GM12872 (cell line): ENCODE measurements around the gene NELFB.

Source experiments
- CTCF ChIP-seq: IDR thresholded peaks from 3 replicates; pipeline ENCODE4 v1.5.1; 2011; ENCODE audit warnings: low read depth, mild to moderate bottlenecking, low read length, moderate library complexity; ENCODE audit not compliant: insufficient read depth

NELFB gene

GRCh38 chr9:137245450-137246421, 9.4 kb upstream of the NELFB start:
- no peak for TF ChIP-seq CTCF

- no peak for TF ChIP-seq CTCF
Observed at GRCh38 chr9:137247135-137247915, 7.8 kb upstream of the NELFB start.

GRCh38 chr9:137247916-137248175, 7.3 kb upstream of the NELFB start:
- TF ChIP-seq CTCF, result no peak

- TF ChIP-seq CTCF, result no peak
Observed at GRCh38 chr9:137250329-137251193, 4.6 kb upstream of the NELFB start.

- no peak for TF ChIP-seq CTCF
Observed at GRCh38 chr9:137251194-137251461, 4.0 kb upstream of the NELFB start, which contains the start of gene STPG3. Gene STPG3, plus strand, starts transcription at chr9:137251286. Its CDS starts 1 bp downstream, at chr9:137251287.

GRCh38 chr9:137251490-137252268, 3.4 kb upstream of the NELFB start:
- no peak for TF ChIP-seq CTCF
